ENCODE results near the gene TMPRSS4.

TMPRSS4 gene

DNA sequence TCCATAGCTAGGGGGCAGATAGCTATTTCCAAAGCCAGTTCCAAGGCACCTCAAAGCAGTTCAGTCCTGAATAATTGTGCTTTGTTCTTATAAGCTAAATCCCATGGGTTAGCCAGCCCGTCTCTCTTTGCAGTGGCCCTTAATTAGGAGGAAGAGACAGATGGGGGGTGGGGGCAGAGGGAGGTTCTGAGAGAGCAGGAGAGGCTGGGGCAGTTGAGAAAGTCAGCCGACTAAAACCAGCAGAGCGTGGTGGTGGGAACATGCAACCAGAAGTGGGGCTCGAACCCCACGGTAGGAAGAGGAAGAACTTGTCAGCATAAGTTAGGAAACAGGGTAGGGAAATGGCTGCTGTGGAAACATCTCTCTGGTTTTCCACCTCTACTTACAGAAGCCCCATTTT lies 86.6 kb downstream of the TMPRSS4 start:
- Histone ChIP-seq H3K9me3 (ENCODE audit: control insufficient read depth in 1 of 2, low read length in 2 of 2) (no peaks in the 10 kb centered on the region), H3K4me3 (ENCODE audit: low read depth in 1 of 2, low read length in 2 of 2) (no peak overlapping the region), H3K4me1 (ENCODE audit: control insufficient read depth in 1 of 2, insufficient read depth in 2 of 2, low read length in 2 of 2) (no peaks in the 10 kb centered on the region), H3K36me3 (ENCODE audit: control insufficient read depth in 1 of 2, insufficient read depth in 2 of 2, low read length in 2 of 2) (no peaks in the 10 kb centered on the region), H3K9ac (ENCODE audit: low read depth in 1 of 2, low read length in 2 of 2) (no peak overlapping the region), H3K27ac (ENCODE audit: low read depth, low read length) (no peak overlapping the region), H3K27me3 (ENCODE audit: control insufficient read depth in 1 of 2, insufficient read depth in 2 of 2, low read length in 2 of 2) (peaks cover 5 to 30% of the 10 kb centered on the region in 2 donors)

DNA sequence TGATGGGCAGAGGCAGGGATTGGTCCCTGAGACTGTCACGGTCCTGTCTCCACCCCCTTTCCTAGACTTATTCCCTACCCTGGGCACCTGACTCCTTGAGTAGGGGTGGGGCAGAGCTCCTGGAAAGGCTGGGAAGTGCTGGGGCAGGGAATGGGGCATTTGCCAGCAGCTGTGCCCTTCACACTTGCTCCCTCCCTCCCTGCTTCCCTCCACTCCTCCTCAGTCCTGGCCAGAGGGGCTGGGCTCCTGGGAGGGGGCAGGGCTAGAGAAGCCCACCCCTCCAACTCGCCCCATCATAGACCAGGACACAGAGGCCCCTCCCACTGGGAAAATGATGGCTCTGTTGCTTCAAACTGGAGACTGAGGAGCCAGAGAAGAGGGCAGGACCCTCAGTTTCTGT lies 88.0 kb downstream of the TMPRSS4 start:
- Histone ChIP-seq H3K4me1 (ENCODE audit: control insufficient read depth in 1 of 2, insufficient read depth in 2 of 2, low read length in 2 of 2) (no peaks in the 10 kb centered on the region), H3K4me3 (ENCODE audit: low read depth in 1 of 2, low read length in 2 of 2) (no peak overlapping the region), H3K27me3 (ENCODE audit: control insufficient read depth in 1 of 2, insufficient read depth in 2 of 2, low read length in 2 of 2) (peaks cover 3 to 21% of the 10 kb centered on the region in 2 donors), H3K9me3 (ENCODE audit: control insufficient read depth in 1 of 2, low read length in 2 of 2) (no peaks in the 10 kb centered on the region), H3K36me3 (ENCODE audit: control insufficient read depth in 1 of 2, insufficient read depth in 2 of 2, low read length in 2 of 2) (no peaks in the 10 kb centered on the region), H3K27ac (ENCODE audit: low read depth, low read length) (no peak overlapping the region), H3K9ac (ENCODE audit: low read depth in 1 of 2, low read length in 2 of 2) (no peak overlapping the region)

DNA sequence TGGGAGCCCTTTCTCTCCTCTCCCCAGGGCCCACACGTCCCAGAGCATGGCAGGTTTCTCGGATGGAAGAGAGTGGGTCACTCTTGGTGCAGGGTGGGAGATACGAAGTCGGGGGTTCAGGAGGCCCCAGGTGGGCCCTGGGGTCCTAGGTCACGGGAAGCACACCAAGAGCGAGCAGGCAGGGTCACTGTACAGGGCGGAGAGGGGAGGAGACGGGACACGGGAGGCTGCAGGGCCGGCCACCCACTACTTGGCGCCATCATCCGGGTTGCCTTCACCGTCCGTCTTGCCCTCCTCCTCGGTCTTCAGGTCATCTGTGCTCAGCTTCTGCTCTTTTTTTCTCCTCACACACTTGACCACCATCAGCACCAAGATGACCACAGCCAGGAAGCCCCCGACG lies 89.8 kb downstream of the TMPRSS4 start:
- Histone ChIP-seq H3K27me3 (ENCODE audit: control insufficient read depth in 1 of 2, insufficient read depth in 2 of 2, low read length in 2 of 2) (peaks cover 15 to 16% of the 10 kb centered on the region in 2 donors), H3K4me1 (ENCODE audit: control insufficient read depth in 1 of 2, insufficient read depth in 2 of 2, low read length in 2 of 2) (peaks cover 0 to 3% of the 10 kb centered on the region in 2 donors), H3K36me3 (ENCODE audit: control insufficient read depth in 1 of 2, insufficient read depth in 2 of 2, low read length in 2 of 2) (no peaks in the 10 kb centered on the region), H3K4me3 (ENCODE audit: low read depth in 1 of 2, low read length in 2 of 2) (no peak overlapping the region), H3K9ac (ENCODE audit: low read depth in 1 of 2, low read length in 2 of 2) (no peak overlapping the region), H3K9me3 (ENCODE audit: control insufficient read depth in 1 of 2, low read length in 2 of 2) (no peaks in the 10 kb centered on the region), H3K27ac (ENCODE audit: low read depth, low read length) (no peak overlapping the region)

DNA sequence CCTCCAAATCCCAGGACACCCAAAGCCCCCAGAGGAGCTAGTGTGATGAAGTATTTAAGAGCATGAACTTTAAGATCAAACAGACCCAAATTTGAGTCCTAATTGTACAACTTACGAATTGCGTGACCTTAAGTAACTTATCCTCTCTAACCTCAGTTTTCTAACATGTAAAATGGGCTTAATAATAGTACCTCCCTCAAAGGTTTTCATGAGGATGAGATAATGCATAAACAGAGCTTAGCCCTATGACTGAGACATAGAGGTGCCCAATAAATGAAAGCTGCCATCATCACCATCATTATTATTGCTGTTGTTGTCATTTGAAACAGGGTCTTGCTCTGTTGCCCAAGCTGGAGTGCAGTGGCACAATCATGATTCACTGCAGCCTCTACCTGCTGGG lies 90.4 kb downstream of the TMPRSS4 start:
- no peaks in the 10 kb centered on the region for H3K36me3 ChIP-seq (ENCODE audit: control insufficient read depth in 1 of 2, insufficient read depth in 2 of 2, low read length in 2 of 2)
- H3K4me1 ChIP-seq (ENCODE audit: control insufficient read depth in 1 of 2, insufficient read depth in 2 of 2, low read length in 2 of 2): peaks cover 0 to 5% of the 10 kb centered on the region in 2 donors
- no peaks in the 10 kb centered on the region for H3K9me3 ChIP-seq (ENCODE audit: control insufficient read depth in 1 of 2, low read length in 2 of 2)
- no peak overlapping the region for H3K27ac ChIP-seq (ENCODE audit: low read depth, low read length)
- no peak overlapping the region for H3K9ac ChIP-seq (ENCODE audit: low read depth in 1 of 2, low read length in 2 of 2)
- peaks cover 13 to 15% of the 10 kb centered on the region in 2 donors for H3K27me3 ChIP-seq (ENCODE audit: control insufficient read depth in 1 of 2, insufficient read depth in 2 of 2, low read length in 2 of 2)
- no peak overlapping the region for H3K4me3 ChIP-seq (ENCODE audit: low read depth in 1 of 2, low read length in 2 of 2)

DNA sequence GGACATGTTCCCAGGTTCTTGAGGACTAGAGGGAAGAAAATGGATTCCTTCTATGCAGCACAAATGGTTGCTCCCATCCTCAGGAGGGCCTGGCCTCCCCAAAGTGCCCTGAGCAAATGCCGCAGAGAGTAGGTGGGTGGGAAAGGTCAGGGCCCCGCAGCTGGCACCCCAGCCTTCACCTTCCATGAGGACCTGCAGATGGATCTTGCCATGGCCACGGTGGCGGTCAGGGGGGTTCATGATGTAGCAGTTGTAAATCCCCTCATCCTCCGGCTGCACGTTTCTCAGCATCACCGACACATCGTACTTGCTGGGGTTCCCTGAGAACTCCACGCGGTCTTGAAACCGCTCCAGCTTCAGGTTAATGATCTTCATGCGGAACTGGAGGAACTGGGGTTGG lies 91.0 kb downstream of the TMPRSS4 start:
- Histone ChIP-seq H3K36me3 (ENCODE audit: control insufficient read depth in 1 of 2, insufficient read depth in 2 of 2, low read length in 2 of 2) (no peaks in the 10 kb centered on the region), H3K9ac (ENCODE audit: low read depth in 1 of 2, low read length in 2 of 2) (no peak overlapping the region)

DNA sequence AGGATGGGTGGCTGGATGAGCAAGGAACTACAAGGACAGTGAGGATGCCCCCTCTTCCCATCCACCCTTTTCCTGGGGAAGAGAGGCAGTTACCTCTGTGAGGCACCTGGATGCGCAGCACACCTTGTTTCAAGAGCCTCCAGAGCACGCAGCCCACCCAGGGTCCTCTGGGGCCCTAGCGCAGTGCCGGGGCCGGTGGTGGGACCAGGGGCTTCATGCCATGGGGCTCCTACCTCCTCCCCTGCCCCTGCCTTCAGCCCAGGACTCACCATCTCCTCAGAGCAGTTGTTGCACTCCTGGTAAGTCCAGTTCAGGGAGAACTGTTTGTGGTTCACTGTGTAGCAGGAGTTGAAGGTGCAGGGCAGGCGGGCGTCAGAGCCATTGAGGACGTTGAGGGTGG lies 91.4 kb downstream of the TMPRSS4 start:
- Histone ChIP-seq H3K9me3 (ENCODE audit: control insufficient read depth in 1 of 2, low read length in 2 of 2) (no peaks in the 10 kb centered on the region), H3K4me1 (ENCODE audit: control insufficient read depth in 1 of 2, insufficient read depth in 2 of 2, low read length in 2 of 2) (peaks cover 0 to 5% of the 10 kb centered on the region in 2 donors), H3K36me3 (ENCODE audit: control insufficient read depth in 1 of 2, insufficient read depth in 2 of 2, low read length in 2 of 2) (no peaks in the 10 kb centered on the region), H3K4me3 (ENCODE audit: low read depth in 1 of 2, low read length in 2 of 2) (no peak overlapping the region), H3K27ac (ENCODE audit: low read depth, low read length) (no peak overlapping the region), H3K9ac (ENCODE audit: low read depth in 1 of 2, low read length in 2 of 2) (no peak overlapping the region), H3K27me3 (ENCODE audit: control insufficient read depth in 1 of 2, insufficient read depth in 2 of 2, low read length in 2 of 2) (peaks cover 15% of the 10 kb centered on the region in 2 donors)

More for the DNA sequence above, 91.0 kb downstream of the TMPRSS4 start:
- Histone ChIP-seq H3K27ac (ENCODE audit: low read depth, low read length) (no peak overlapping the region), H3K4me1 (ENCODE audit: control insufficient read depth in 1 of 2, insufficient read depth in 2 of 2, low read length in 2 of 2) (peaks cover 0 to 5% of the 10 kb centered on the region in 2 donors), H3K9me3 (ENCODE audit: control insufficient read depth in 1 of 2, low read length in 2 of 2) (no peaks in the 10 kb centered on the region), H3K27me3 (ENCODE audit: control insufficient read depth in 1 of 2, insufficient read depth in 2 of 2, low read length in 2 of 2) (peaks cover 13 to 15% of the 10 kb centered on the region in 2 donors), H3K4me3 (ENCODE audit: low read depth in 1 of 2, low read length in 2 of 2) (no peak overlapping the region)

DNA sequence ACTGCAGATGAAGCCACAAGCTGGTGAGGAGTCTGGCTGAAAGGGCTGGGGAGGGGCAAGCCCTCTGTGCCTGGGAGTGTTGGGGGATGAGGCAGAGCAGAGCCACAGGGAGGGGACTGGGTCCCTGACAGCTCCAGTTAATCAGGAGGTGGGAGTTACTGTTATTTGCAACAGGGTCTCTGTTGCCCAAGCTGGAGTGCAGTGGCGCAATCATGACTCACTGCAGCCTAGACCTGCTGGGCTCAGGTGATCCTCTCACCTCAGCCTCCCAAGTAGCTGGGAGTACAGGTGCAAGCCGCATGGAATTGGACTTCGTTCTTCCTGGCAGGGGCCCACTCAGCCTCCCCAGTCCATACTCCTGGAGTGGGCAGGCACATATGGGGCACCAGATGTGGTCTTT lies 91.9 kb downstream of the TMPRSS4 start:
- H3K4me1 ChIP-seq (ENCODE audit: control insufficient read depth in 1 of 2, insufficient read depth in 2 of 2, low read length in 2 of 2): peaks cover 0 to 5% of the 10 kb centered on the region in 2 donors
- H3K4me3 ChIP-seq (ENCODE audit: low read depth in 1 of 2, low read length in 2 of 2): no peak overlapping the region
- H3K9me3 ChIP-seq (ENCODE audit: control insufficient read depth in 1 of 2, low read length in 2 of 2): no peaks in the 10 kb centered on the region
- H3K36me3 ChIP-seq (ENCODE audit: control insufficient read depth in 1 of 2, insufficient read depth in 2 of 2, low read length in 2 of 2): no peaks in the 10 kb centered on the region
- H3K27ac ChIP-seq (ENCODE audit: low read depth, low read length): no peak overlapping the region
- H3K27me3 ChIP-seq (ENCODE audit: control insufficient read depth in 1 of 2, insufficient read depth in 2 of 2, low read length in 2 of 2): peaks cover 14 to 15% of the 10 kb centered on the region in 2 donors
- H3K9ac ChIP-seq (ENCODE audit: low read depth in 1 of 2, low read length in 2 of 2): no peak overlapping the region

DNA sequence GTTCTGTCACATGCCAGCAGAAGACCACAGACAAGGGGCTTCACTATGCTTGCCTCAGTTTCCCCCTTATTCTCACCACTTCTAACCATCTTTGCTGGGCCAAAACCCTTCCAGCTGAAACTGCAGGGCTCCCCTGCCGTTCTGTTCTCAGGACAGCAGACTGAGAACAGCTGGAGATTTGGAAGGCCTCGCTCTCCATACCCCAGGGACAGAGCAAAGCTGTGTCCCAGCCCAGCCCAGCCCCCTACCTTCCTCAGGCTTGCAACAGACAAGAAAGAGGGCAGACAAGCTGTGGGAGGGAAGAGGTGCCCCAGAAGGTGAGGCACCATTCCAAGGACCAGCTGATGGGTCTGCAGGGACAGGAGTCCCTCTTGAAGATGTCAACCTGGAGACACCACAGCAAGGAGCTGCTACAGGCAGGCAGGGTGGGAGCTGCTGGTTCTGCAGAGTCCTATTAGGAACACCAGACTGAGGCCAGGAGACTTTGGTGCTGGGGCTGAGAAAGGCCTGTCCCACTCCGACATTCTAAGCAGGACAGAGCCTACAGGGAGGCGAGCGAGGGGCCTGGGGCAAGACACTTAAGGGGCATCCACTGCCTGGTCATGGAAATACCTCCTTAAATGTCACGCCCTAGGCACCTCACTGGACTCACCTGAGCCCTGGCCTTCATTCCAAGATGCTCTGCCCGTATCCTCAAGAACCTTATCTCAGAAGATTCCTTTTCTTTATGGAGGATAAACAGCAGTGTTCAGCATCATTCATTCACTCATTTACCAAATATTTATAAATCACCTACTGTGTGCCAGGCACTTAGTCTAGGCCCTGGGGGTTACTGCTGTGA lies 92.6 kb downstream of the TMPRSS4 start:
- no peaks in the 10 kb centered on the region for H3K9me3 ChIP-seq (ENCODE audit: control insufficient read depth in 1 of 2, low read length in 2 of 2)
- no peak overlapping the region for H3K4me3 ChIP-seq (ENCODE audit: low read depth in 1 of 2, low read length in 2 of 2)
- H3K9ac ChIP-seq (ENCODE audit: low read depth in 1 of 2, low read length in 2 of 2): no peak overlapping the region
- peaks cover 0 to 5% of the 10 kb centered on the region in 2 donors for H3K4me1 ChIP-seq (ENCODE audit: control insufficient read depth in 1 of 2, insufficient read depth in 2 of 2, low read length in 2 of 2)
- H3K36me3 ChIP-seq (ENCODE audit: control insufficient read depth in 1 of 2, insufficient read depth in 2 of 2, low read length in 2 of 2): no peaks in the 10 kb centered on the region
- peaks cover 13 to 15% of the 10 kb centered on the region in 2 donors for H3K27me3 ChIP-seq (ENCODE audit: control insufficient read depth in 1 of 2, insufficient read depth in 2 of 2, low read length in 2 of 2)
- H3K27ac ChIP-seq (ENCODE audit: low read depth, low read length): no peak overlapping the region

DNA sequence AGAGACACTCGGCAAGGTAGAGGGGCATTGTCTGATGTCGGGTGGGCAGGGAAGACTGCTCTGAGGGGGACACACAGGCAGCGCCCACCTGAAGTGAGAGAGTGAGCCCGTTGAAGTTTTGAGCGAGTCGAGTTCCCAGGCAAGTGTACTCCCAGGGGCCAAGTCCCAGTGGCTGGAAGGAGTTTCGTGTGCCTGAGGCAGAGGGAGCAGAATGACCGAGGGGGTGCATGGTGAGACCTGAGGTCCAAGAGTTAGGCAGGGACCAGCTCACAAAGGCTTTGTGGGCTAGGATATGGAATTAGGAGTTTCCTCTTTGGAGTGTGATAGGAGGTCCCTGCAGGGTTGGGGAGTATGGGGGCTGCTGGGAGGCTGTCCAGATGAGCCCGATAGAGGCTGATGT lies 93.4 kb downstream of the TMPRSS4 start:
- Histone ChIP-seq H3K36me3 (ENCODE audit: control insufficient read depth in 1 of 2, insufficient read depth in 2 of 2, low read length in 2 of 2) (no peaks in the 10 kb centered on the region), H3K9me3 (ENCODE audit: control insufficient read depth in 1 of 2, low read length in 2 of 2) (no peaks in the 10 kb centered on the region), H3K4me1 (ENCODE audit: control insufficient read depth in 1 of 2, insufficient read depth in 2 of 2, low read length in 2 of 2) (peaks cover 0 to 8% of the 10 kb centered on the region in 2 donors), H3K9ac (ENCODE audit: low read depth in 1 of 2, low read length in 2 of 2) (no peak overlapping the region), H3K27me3 (ENCODE audit: control insufficient read depth in 1 of 2, insufficient read depth in 2 of 2, low read length in 2 of 2) (peaks cover 13 to 15% of the 10 kb centered on the region in 2 donors), H3K4me3 (ENCODE audit: low read depth in 1 of 2, low read length in 2 of 2) (no peak overlapping the region), H3K27ac (ENCODE audit: low read depth, low read length) (no peak overlapping the region)

DNA sequence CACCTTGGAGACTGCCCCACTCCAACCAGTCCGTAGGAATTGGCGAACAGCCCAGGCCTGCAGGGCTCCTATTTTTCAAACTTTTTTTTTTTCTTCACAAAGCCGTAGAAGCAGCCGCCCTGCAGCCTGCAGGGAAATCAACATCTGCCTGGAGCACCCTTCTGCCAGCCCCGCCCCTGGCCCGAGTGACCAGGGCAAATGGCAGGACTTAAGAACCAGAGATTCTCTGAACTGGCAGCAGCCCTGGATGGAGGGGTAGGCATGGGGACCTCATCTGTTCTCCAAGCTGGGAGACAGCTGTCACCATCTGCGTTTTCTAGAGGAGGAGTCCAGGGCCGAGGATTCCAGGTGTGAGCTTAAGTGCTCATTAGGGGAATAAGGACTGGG lies 94.0 kb downstream of the TMPRSS4 start:
- Histone ChIP-seq H3K4me1 (ENCODE audit: control insufficient read depth in 1 of 2, insufficient read depth in 2 of 2, low read length in 2 of 2) (peaks cover 2 to 15% of the 10 kb centered on the region in 2 donors), H3K9ac (ENCODE audit: low read depth in 1 of 2, low read length in 2 of 2) (no peak overlapping the region), H3K36me3 (ENCODE audit: control insufficient read depth in 1 of 2, insufficient read depth in 2 of 2, low read length in 2 of 2) (no peaks in the 10 kb centered on the region), H3K9me3 (ENCODE audit: control insufficient read depth in 1 of 2, low read length in 2 of 2) (no peaks in the 10 kb centered on the region), H3K4me3 (ENCODE audit: low read depth in 1 of 2, low read length in 2 of 2) (no peak overlapping the region), H3K27me3 (ENCODE audit: control insufficient read depth in 1 of 2, insufficient read depth in 2 of 2, low read length in 2 of 2) (peaks cover 13 to 18% of the 10 kb centered on the region in 2 donors), H3K27ac (ENCODE audit: low read depth, low read length) (no peak overlapping the region)
